IMR-90 (cell line): ENCODE results near the gene KDM4B.

Experiments used
- BHLHE40 ChIP-seq: fragments of 150-350 bp; IDR thresholded peaks from 2 replicates; pipeline ENCODE4 v1.6.1; 2016; ENCODE audit warnings: mild to moderate bottlenecking, low read depth, low read length
- CHD1 ChIP-seq: IDR thresholded peaks from 2 replicates; pipeline ENCODE4 v1.6.1; 2012; ENCODE audit warnings: low read depth, low read length, improper control_type of control experiment
- CTCF ChIP-seq: conservative IDR thresholded peaks from 2 replicates; pipeline ENCODE4 v1.5.1; 2012; ENCODE audit warnings: mild to moderate bottlenecking, low read depth, low read length, improper control_type of control experiment
- MAZ ChIP-seq: IDR thresholded peaks from 2 replicates; pipeline ENCODE4 v1.6.1; 2012; ENCODE audit warnings: low read depth, mild to moderate bottlenecking, low read length, improper control_type of control experiment, moderate library complexity, borderline replicate concordance
- NFE2L2 ChIP-seq: fragments of 150-350 bp; IDR thresholded peaks from 2 replicates; pipeline ENCODE4 v1.6.1; 2016; ENCODE audit warnings: low read depth, mild to moderate bottlenecking, low read length
- POLR2A ChIP-seq: IDR thresholded peaks from 2 replicates; pipeline ENCODE4 v1.6.1; 2012; ENCODE audit warnings: mild to moderate bottlenecking, low read depth, low read length
- RAD21 ChIP-seq: IDR thresholded peaks from 2 replicates; pipeline ENCODE4 v1.6.1; 2012; ENCODE audit warnings: low read length, improper control_type of control experiment
- RCOR1 ChIP-seq: IDR thresholded peaks from 2 replicates; pipeline ENCODE4 v1.6.1; 2012; ENCODE audit warnings: mild to moderate bottlenecking, low read length, improper control_type of control experiment; ENCODE audit not compliant: insufficient replicate concordance
- RFX5 ChIP-seq: IDR thresholded peaks from 2 replicates; pipeline ENCODE4 v1.8.0; 2012; ENCODE audit warnings: low read depth, mild to moderate bottlenecking, low read length, moderate library complexity
- SMC3 ChIP-seq: fragments of 150-350 bp; IDR thresholded peaks from 2 replicates; pipeline ENCODE4 v1.6.1; 2016; ENCODE audit warnings: low read depth, mild to moderate bottlenecking, antibody characterized with exemption, low read length, moderate library complexity

GRCh38 chr19:5093948-5094718 is 125.2 kb downstream of the KDM4B start:
- TF ChIP-seq CTCF (no peak), BHLHE40 (no peak), RAD21 (no peak), MAZ (no peak), POLR2A (no peak), RCOR1 (no peak), SMC3 (no peak), RFX5 (no peak), NFE2L2 (no peak), CHD1 (no peak)
